Fibroblast of skin of abdomen (primary cell): ENCODE results near the gene ME3.
"Not testable (repeated sequence)": the region's sequence is repeated elsewhere in the genome, so short reads cannot be mapped to it uniquely, and the experiment has no call there.

ENCODE experiments used
- DNase-seq: peaks from one replicate; pipeline ENCODE4 v3.0.0-alpha.2; 2013

The ME3 gene

DNA sequence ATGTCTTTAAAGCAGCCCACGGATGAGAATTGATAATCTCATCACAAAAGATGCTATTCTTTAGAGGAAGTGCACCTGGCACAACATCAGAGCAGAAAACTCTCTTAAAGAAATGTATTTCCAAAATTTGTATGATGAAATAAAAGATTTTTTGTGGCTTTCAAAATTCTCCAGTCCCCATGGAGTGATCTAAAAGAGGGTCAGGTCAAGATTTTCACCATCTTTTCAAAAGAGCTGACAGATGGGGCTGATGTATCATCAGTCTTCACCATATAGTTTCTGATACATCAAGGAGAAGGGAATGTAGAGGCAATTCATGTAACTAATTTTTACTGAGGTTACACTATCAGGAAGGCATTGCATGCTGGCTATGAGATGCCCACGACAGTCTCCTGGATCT, 11.7 kb downstream of the ME3 start:
- DNase-seq, result peak; percentile 68

DNA sequence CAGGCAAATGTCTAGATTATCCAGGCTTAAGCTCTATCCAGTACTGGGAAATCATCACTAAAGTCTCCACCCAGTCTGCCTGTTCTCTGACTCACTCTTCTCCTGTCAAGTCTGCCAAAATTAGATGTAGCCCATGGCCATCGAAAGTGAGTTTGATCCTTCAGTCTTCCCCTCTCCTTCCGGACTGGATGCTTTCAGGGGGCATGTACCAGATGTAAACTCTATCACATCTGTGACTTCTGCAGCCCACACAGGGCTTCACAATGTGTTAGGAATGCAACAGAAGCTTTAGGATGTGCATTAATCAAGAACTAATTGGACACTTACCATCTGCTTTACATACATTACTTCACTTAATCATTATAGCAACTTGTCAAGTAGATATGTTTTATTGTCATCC, 12.3 kb downstream of the ME3 start:
- peak; percentile 100 for DNase-seq

GRCh38 chr11:86658534-86658933, 13.9 kb downstream of the ME3 start:
- DNase-seq, result no peak

DNA sequence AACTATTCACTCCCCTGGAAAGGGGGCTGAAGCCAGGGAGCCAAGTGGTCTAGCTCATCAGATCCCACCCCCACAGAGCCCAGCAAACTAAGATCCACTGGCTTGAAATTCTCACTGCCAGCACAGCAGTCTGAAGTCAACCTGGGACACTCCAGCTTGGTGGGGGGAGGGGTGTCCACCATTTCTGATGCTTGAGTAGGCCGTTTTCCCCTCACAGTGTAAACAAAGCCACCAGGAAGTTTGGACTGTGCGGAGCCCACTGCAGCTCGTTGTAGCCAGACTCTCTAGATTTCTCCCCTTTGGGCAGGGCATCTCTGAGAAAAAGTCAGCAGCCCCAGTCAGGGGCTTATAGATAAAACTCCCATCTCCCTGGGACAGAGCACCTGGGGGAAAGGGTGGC, 27.2 kb downstream of the ME3 start:
- not testable (repeated sequence) for DNase-seq

DNA sequence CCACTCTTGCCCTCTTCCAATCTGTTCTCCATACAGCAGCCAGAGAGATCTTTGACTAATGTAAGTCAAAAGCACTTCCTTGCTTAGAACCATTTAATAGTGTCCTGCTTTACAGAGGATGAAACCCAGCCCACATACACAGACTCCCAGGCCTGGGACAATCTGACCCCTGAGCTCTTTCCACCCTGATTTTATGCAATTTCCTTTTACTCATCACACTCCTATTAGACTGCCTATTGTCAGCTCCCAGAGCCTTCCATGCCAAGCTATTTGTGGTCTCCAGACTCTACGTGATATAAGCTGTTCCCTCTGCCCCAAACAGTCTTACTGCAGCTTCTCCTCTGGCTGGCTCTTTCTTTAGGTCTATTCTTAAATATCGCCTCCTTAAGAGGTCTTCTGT, 28.1 kb downstream of the ME3 start:
- DNase-seq, result peak; percentile 28

- no peak for DNase-seq
These were observed 30.7 kb downstream of the ME3 start for GRCh38 chr11:86641537-86642261.

GRCh38 chr11:86639137-86639536, 33.3 kb downstream of the ME3 start:
- peak; percentile 40 for DNase-seq

DNA sequence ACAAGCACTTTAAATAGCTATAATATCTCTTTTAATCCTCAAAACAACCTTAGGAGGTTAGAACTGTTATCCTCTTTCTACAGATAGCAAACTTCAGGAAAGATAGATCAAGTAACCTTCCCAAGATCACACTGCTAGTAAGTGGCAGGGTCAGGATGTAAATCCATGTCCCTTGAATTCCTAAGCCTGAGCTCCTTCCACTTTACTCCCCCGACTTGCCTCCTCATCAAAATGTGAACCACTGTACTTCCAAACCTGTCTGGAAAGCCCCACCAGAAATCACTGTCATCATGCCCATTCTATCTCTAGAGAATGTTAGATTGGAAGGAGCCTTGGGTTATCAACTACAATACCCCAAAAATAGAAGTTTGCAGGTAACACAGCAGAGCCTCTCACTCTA, 33.7 kb downstream of the ME3 start:
- DNase-seq, result no peak

DNA sequence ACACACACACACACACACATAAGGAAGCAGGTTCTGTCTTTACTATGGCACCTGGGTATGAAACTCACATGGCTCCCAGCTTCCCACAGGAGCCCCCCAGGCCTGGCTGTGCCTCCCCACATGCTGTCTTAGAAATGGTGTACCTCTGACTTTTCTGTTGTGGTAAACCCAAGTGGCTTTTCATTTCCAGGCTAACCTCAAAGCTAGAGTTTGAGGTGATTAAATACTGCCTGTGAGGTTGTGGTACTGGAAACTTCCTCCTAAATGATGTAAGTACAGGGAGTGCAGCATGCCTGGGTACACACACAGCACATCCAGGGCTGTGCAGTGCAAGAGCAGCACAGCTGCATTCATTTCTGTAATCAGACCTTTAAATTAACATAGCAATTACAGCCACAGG, 34.4 kb downstream of the ME3 start:
- peak; percentile 36 for DNase-seq

DNA sequence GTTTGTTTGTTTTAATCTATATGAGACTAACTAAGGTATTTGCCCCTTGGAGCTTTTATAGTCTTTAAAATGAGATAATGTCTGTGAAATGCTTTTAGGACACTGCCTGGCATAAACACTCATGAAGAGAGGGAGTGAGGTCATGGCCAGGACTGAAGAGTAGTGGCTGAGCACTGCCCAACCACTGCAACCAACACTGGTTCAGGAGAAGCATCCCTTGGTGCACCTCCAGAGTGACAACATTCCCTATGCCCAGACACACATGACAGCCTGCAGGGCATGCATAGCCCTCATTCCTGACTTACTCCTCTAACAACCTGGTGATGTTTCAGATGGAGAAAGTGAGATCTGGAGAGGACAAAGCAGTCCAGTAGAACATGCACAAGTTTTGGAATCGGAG, 36.1 kb downstream of the ME3 start:
- DNase-seq, result no peak

- peak; percentile 93 for DNase-seq
These were observed 39.7 kb downstream of the ME3 start for GRCh38 chr11:86632499-86633269.

GRCh38 chr11:86630229-86630981, 42.0 kb downstream of the ME3 start:
- no peak for DNase-seq

DNA sequence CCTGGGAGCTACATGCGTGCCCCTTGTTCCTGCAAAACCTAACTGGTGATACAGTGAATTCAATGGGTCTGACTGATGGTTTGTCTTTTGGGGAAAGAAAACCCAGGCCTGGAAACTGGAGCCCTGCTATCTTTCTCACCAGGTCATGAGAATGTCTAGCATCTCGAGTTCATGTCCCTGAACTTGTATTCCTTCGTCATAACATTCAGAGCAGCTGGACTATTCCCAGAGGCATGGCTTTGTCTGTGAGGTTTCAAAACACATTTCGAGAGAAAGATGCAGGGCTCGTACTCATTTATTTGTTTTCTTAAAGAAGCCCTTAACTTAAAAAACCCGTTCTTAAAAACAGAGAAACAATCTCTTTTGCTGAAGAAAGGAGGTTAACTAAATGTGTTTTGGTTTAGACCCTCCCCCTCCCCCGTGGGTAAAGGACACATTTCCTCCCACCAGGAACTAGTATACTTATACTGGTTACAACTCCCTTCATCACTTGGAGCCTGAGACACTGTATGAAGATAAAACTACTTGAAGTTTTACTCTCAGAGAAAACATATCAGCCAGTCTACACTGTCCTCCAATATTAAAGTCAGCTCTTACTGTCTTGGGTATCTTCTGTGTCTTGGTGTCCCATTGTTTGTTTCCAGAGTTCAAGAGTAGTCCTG, 43.2 kb downstream of the ME3 start:
- DNase-seq, result no peak

DNA sequence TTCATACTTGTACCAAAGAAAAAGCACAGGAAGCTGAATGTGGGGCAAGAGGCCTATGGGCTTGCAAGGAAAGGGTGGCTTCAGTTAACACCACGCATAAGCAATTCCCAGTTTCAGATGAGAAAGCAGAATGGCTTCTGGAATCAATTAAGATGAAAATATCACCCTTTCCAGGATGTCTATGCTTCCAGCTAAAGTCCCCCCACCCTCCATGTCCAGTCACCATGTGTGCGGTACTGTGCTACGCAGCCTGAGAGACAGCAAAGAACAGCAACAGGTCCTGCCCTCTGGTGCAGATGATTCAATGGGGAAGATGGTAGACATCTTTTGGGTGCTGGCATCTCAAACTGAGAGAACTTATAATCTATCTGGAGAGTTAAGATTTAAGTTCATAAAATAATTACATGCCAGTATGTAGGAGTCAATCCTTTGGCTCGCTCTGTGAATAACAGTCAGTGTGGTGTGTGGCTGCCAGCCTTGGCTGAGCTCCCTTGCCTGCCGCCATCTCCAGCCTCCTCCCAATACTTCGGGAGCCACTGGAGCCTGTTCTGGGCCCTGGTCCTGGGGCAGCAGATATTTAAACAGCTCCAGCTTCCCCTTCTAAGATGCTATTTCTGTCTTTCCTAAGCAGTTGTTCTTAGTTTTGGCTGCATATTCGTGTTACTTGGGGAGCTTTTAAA, 44.5 kb downstream of the ME3 start:
- peak; percentile 73 for DNase-seq

- no peak for DNase-seq
These were observed 46.4 kb downstream of the ME3 start for GRCh38 chr11:86625981-86626380.

DNA sequence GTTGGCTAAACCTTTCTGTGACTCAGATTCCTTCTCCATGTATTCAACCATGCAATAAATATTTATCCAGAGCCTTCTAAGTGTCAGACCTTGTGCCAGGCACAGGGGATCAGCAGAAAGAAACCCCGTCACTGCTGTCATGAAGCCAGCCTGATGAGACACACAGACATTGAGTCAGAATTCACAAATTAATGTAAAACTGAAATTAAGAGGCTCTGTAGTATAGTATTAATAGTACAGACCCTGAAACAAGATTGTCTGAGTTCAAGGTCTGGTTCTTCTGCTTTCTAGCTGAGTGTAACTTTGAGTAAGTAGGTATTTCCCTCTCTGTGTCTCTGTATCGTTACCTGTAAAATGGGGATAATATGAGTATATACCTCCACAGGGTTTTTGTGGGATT, 46.9 kb downstream of the ME3 start:
- no peak for DNase-seq

- no peak for DNase-seq
These were observed 48.0 kb downstream of the ME3 start for GRCh38 chr11:86624366-86624765.

- no peak for DNase-seq
These were observed 48.7 kb downstream of the ME3 start for GRCh38 chr11:86623736-86624135.

DNA sequence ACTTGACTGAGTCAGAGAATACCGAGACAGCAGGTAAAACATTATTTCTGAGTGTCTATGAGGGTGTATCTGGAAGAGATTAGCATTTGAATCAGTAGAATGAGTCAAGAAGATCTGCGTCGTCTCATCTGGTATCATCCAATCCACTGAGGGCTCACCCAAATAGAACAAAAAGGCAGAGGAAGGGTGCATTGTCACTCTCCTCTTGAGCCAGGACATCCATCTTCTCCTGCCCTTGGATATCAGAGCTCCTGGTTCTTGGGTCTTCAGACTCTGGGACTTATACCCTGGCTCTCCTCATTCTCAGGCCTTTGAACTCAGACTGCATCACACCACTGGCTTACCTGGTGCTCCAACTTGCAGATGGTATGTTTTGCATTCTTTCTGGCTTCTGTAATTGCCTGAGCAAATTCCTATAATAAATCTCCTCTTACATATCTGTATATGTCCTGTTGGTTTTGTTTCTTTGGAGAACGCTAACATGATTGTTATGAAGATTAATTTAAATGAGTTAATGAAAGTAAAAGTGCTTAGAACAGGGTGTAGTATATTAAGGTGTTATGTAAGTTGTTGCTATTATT, 49.3 kb downstream of the ME3 start:
- no peak for DNase-seq

DNA sequence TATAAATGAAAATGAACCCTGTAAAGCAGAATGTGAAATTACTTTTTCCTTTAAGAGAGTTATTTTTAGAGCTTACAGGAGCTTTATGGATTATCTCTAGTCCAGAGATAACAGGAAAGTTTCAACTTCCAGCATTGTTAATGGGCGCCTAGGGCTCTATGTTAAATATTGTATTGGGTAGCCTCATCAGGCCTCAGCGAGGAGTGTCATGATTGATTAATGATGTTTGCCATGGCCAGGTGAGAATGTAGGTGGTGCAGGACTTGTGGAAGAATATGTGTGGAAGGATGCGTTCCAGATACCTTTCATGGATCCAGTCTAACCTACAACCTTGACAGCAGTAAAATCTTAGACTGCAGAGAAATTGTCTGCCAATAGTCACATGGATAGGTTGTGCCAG, 50.6 kb downstream of the ME3 start:
- no peak for DNase-seq

DNA sequence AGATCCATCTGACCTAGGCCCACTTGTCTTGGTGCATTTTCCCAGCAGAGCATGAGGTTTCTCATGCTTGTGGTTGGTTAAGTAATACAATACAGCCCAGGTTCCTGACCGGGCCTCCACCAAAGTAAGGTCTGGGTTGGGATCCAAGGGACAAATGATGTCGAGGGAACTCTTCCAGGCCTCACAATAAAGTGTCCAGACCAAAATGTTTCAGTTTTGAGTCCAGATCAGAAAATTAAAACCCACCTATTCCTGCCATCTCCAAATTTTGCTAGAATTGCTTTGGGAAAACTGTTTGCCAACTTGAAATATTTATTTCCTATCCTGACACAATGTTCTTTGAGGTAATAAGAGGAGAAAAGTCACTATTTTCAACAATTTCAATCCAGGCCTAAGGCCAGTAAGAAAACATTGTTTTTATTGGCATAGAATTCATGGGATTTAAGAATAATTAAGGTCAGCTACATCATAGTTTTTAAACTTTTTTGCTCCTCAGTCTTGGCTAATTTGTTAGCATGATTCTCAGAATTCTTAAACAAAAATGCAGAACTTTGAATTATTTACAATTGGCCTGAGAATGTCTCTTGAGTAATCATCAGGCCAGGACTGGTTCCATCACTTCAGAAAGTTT, 51.4 kb downstream of the ME3 start:
- peak; percentile 70 for DNase-seq
